Testis (tissue), 3 donors: Measurements from ENCODE around the gene TRMT10C. TPM values are rescaled to one million over a fixed set of nuclear protein-coding genes. Genes with fewer than 3 reads are reported as not detected.
"Not testable (repeated sequence)": the region's sequence is repeated elsewhere in the genome, so short reads cannot be mapped to it uniquely, and the experiment has no call there.

Experiments used
- DNase-seq: peaks from one replicate; pipeline ENCODE4 v3.0.0-alpha.2; 2019
- H3K27ac ChIP-seq, 2 donors: fragments of 200-600 bp; sonication (generic); one replicate each; pipeline ENCODE4 v1.5.1; 2019
- H3K27me3 ChIP-seq: fragments of 200-600 bp; sonication (generic); one replicate; pipeline ENCODE4 v1.5.1; 2019
- H3K36me3 ChIP-seq: fragments of 200-600 bp; sonication (generic); one replicate; pipeline ENCODE4 v1.5.1; 2017; ENCODE audit warnings: low read depth; ENCODE audit errors: missing control alignments
- H3K4me1 ChIP-seq: fragments of 200-600 bp; sonication (generic); one replicate; pipeline ENCODE4 v1.5.1; 2019
- H3K4me3 ChIP-seq, 2 donors: fragments of 200-600 bp; sonication (generic); one replicate each; pipeline ENCODE4 v1.5.1; 2017 to 2019
- H3K9me3 ChIP-seq: fragments of 200-600 bp; sonication (generic); one replicate; pipeline ENCODE4 v1.5.1; 2017
- POLR2A ChIP-seq: fragments of 450-650 bp; IDR thresholded peaks from one replicate; pipeline ENCODE4 v1.6.1; 2017; ENCODE audit warnings: antibody characterized with exemption, mild to moderate bottlenecking, moderate library complexity
- WGBS, 2 donors: methylation state at CpG; one replicate each; pipeline ENCODE4 v1.1.5; 2018; 5-methylcytosine and 5-hydroxymethylcytosine counted together
- intact Hi-C: fragments of 100-400 bp; cut with DNase I; formaldehyde crosslinking; loops from one replicate; pipeline ENCODE4 v1.15.1; 2023; ENCODE audit warnings: low total_unique reads
- polyA plus RNA-seq: library from polyadenylated mRNA; stranded (reverse); fragments of 350-450 nt; fragmentation: Illumina TruSeq; extraction: RNeasy Lipid Tissue Mini Kit (QIAGEN cat#74804); gene quantifications from one replicate; pipeline ENCODE4 v1.2.3, GENCODE V29; 2014; ENCODE audit warnings: low read depth, low replicate concordance; ENCODE audit not compliant: insufficient read depth
- total RNA-seq, 2 donors: library from RNA; depleted of rRNA; stranded (reverse); fragments of >200 nt; gene quantifications; one replicate each; pipeline ENCODE4 v1.2.3, GENCODE V29; 2016
- TF ChIP-seq, protein P1 (sequence below), 3 experiments: fragments of 450-650 bp in 2 of 3; fragments of 200-600 bp in 1 of 3; sonication (generic) in 1 of 3; IDR thresholded peaks; one replicate each; pipeline ENCODE4 v1.5.1; 2016 to 2019; ENCODE audit warnings: antibody characterized with exemption in 3 of 3, mild to moderate bottlenecking in 2 of 3, moderate library complexity in 1 of 3

TRMT10C gene
- total and polyA plus RNA-seq, 3 donors from 2014 or later = 13.3 to 16.3 (median 13.5) TPM

- Histone ChIP-seq H3K27me3 (no peaks in the 10 kb centered on the region), H3K36me3 (no peaks in the 10 kb centered on the region), H3K9me3 (no peaks in the 10 kb centered on the region), H3K27ac (no peak overlapping the region), H3K4me1 (no peaks in the 10 kb centered on the region), H3K4me3 (no peak overlapping the region)
- intact Hi-C loops = no loop called here
- TF ChIP-seq POLR2A = no peak
- TF ChIP-seq, protein P1, sequence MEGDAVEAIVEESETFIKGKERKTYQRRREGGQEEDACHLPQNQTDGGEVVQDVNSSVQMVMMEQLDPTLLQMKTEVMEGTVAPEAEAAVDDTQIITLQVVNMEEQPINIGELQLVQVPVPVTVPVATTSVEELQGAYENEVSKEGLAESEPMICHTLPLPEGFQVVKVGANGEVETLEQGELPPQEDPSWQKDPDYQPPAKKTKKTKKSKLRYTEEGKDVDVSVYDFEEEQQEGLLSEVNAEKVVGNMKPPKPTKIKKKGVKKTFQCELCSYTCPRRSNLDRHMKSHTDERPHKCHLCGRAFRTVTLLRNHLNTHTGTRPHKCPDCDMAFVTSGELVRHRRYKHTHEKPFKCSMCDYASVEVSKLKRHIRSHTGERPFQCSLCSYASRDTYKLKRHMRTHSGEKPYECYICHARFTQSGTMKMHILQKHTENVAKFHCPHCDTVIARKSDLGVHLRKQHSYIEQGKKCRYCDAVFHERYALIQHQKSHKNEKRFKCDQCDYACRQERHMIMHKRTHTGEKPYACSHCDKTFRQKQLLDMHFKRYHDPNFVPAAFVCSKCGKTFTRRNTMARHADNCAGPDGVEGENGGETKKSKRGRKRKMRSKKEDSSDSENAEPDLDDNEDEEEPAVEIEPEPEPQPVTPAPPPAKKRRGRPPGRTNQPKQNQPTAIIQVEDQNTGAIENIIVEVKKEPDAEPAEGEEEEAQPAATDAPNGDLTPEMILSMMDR (IDR thresholded peaks at IDR 0.05) = no peak
- DNase-seq = no peak
- 48 to 67% methylated on average over 1 of the region's 1 CpG for WGBS, 2 donors
Measured at GRCh38 chr3:101549473-101549872, 12.2 kb upstream of the TRMT10C start.

- intact Hi-C loops, H3K27ac ChIP-seq, H3K4me3 ChIP-seq, H3K36me3 ChIP-seq, H3K9me3 ChIP-seq, DNase-seq, H3K27me3 ChIP-seq, H3K4me1 ChIP-seq: not testable (repeated sequence)
- WGBS, 2 donors = 86 to 96% methylated on average over 10 to 33 of the region's 50 CpGs
Measured at GRCh38 chr3:101551359-101552081, 10.1 kb upstream of the TRMT10C start.

GRCh38 chr3:101553381-101553780, 8.3 kb upstream of the TRMT10C start:
- DNase-seq, H3K4me3 ChIP-seq: not testable (repeated sequence)
- WGBS, 2 donors = 89 to 91% methylated on average over 5 of the region's 5 CpGs

GRCh38 chr3:101556064-101556463, 5.6 kb upstream of the TRMT10C start:
- no peak for TF ChIP-seq POLR2A
- TF ChIP-seq, protein P1 (IDR thresholded peaks at IDR 0.05) = no peak
- H3K9me3 ChIP-seq = no peaks in the 10 kb centered on the region
- no peak for DNase-seq
- H3K36me3 ChIP-seq = no peaks in the 10 kb centered on the region
- no peaks in the 10 kb centered on the region for H3K4me1 ChIP-seq
- H3K27me3 ChIP-seq = no peaks in the 10 kb centered on the region
- no peak overlapping the region for H3K4me3 ChIP-seq
- H3K27ac ChIP-seq = no peak overlapping the region
- 68 to 81% methylated on average over 3 of the region's 3 CpGs for WGBS, 2 donors
- intact Hi-C loops = no loop called here

More at GRCh38 chr3:101553381-101553780, 8.3 kb upstream of the TRMT10C start:
- H3K9me3 ChIP-seq, H3K36me3 ChIP-seq, H3K27ac ChIP-seq, H3K27me3 ChIP-seq, intact Hi-C loops, H3K4me1 ChIP-seq: not testable (repeated sequence)

DNA sequence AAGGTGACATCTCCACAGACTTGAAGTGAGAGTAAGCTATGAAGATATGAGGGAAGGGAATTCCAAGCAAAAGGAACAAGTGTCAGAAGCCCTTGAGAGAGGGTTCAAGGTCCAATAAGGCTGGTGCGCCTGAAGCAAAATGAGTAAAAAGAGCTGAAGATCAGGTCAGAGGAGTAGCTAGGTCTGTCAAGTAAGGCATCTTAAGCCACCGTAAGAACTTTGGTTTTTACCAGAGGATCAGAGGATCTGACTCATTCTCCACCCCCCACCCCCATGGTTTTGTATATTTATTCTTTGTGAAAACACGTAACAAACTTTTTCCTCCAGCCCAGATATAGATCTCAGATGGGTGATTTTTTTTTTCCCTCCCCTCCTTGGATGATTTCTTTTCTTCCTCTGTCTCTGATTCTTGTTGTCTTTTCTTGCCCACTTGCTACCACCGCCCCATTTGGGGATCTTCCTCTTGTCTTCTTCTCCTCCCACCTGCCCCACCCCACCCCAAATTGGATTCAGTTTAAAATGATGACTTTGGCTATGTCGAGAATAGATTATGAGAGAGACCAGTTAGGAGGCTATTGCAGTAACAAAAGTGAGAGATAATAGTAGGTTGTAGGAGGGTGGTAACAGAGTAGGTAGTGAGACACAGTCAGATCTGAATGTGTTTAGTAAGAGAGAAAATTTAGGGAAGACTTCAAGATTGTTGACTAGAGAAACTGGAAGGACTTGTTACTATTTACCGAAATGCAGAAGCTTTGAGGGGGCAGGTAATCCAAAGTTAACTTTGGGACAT, 6.1 kb downstream of the TRMT10C start:
- Histone ChIP-seq H3K4me3 (no peak overlapping the region), H3K27me3 (no peaks in the 10 kb centered on the region), H3K9me3 (no peaks in the 10 kb centered on the region), H3K4me1 (peaks cover 8% of the 10 kb centered on the region), H3K36me3 (no peaks in the 10 kb centered on the region), H3K27ac (no peak overlapping the region)
- 87 to 91% methylated on average over 6 of the region's 6 CpGs for WGBS, 2 donors
- TF ChIP-seq, protein P1 (IDR thresholded peaks at IDR 0.05) = no peak
- no peak for TF ChIP-seq POLR2A
- DNase-seq = no peak
- intact Hi-C loops = no loop called here
